ENCODE measurements around the gene VAMP7. TPM values are rescaled to one million over a fixed set of nuclear protein-coding genes. Genes with fewer than 3 reads are reported as not detected.
A peak's percentile ranks its signal among the peaks of the same experiment; 100 is the strongest.
"Not testable (repeated sequence)": the region's sequence is repeated elsewhere in the genome, so short reads cannot be mapped to it uniquely, and the experiment has no call there.

Gene VAMP7
- total RNA-seq, 3 donors from 2014 or later: 31.9 to 32.2 (median 32.0) TPM

GRCh38 chrX:155953055-155953454 lies 71.9 kb downstream of the VAMP7 start:
- Mint-ChIP-seq H3K36me3 (ENCODE audit: insufficient read depth) (no peaks in the 10 kb centered on the region), H3K4me1 (ENCODE audit: low read depth) (no peaks in the 10 kb centered on the region), H3K4me3 (no peak overlapping the region), H3K9me3 (no peaks in the 10 kb centered on the region), H3K27me3 (ENCODE audit: low read depth) (peaks cover 2% of the 10 kb centered on the region)
- ATAC-seq (no peak), DNase-seq (no peak)

GRCh38 chrX:155954793-155955192 lies 73.6 kb downstream of the VAMP7 start:
- Mint-ChIP-seq H3K4me1 (ENCODE audit: low read depth) (no peaks in the 10 kb centered on the region), H3K9me3 (no peaks in the 10 kb centered on the region), H3K27me3 (ENCODE audit: low read depth) (peaks cover 2% of the 10 kb centered on the region), H3K4me3 (no peak overlapping the region), H3K36me3 (ENCODE audit: insufficient read depth) (no peaks in the 10 kb centered on the region)
- DNase-seq (no peak), ATAC-seq (no peak)

- ATAC-seq (no peak), DNase-seq (no peak)
- no peaks in the 10 kb centered on the region for H3K9me3 Mint-ChIP-seq
- H3K4me3 Mint-ChIP-seq: no peak overlapping the region
- H3K4me1 Mint-ChIP-seq (ENCODE audit: low read depth): no peaks in the 10 kb centered on the region
- H3K36me3 Mint-ChIP-seq (ENCODE audit: insufficient read depth): no peaks in the 10 kb centered on the region
- H3K27me3 Mint-ChIP-seq (ENCODE audit: low read depth): peaks cover 2% of the 10 kb centered on the region
These were observed 75.0 kb downstream of the VAMP7 start for GRCh38 chrX:155956099-155956498.

GRCh38 chrX:155956649-155957048 lies 75.5 kb downstream of the VAMP7 start:
- DNase-seq: no peak
- H3K27me3 Mint-ChIP-seq (ENCODE audit: low read depth): peaks cover 2% of the 10 kb centered on the region
- no peak for ATAC-seq
- no peak overlapping the region for H3K4me3 Mint-ChIP-seq
- no peaks in the 10 kb centered on the region for H3K4me1 Mint-ChIP-seq (ENCODE audit: low read depth)
- H3K9me3 Mint-ChIP-seq: no peaks in the 10 kb centered on the region
- no peaks in the 10 kb centered on the region for H3K36me3 Mint-ChIP-seq (ENCODE audit: insufficient read depth)

GRCh38 chrX:155957843-155958242 lies 76.7 kb downstream of the VAMP7 start:
- Mint-ChIP-seq H3K36me3 (ENCODE audit: insufficient read depth) (no peaks in the 10 kb centered on the region), H3K9me3 (no peaks in the 10 kb centered on the region), H3K27me3 (ENCODE audit: low read depth) (peaks cover 2% of the 10 kb centered on the region), H3K4me3 (no peak overlapping the region), H3K4me1 (ENCODE audit: low read depth) (no peaks in the 10 kb centered on the region)
- ATAC-seq: no peak
- DNase-seq: no peak

- no peaks in the 10 kb centered on the region for H3K36me3 Mint-ChIP-seq (ENCODE audit: insufficient read depth)
- DNase-seq (no peak), ATAC-seq (no peak)
- peaks cover 6% of the 10 kb centered on the region for H3K9me3 Mint-ChIP-seq
- H3K27me3 Mint-ChIP-seq (ENCODE audit: low read depth): peaks cover 6% of the 10 kb centered on the region
- no peaks in the 10 kb centered on the region for H3K4me1 Mint-ChIP-seq (ENCODE audit: low read depth)
- H3K4me3 Mint-ChIP-seq: no peak overlapping the region
These were observed 78.0 kb downstream of the VAMP7 start for GRCh38 chrX:155959018-155959587.

- Mint-ChIP-seq H3K4me1 (ENCODE audit: low read depth) (no peaks in the 10 kb centered on the region), H3K36me3 (ENCODE audit: insufficient read depth) (no peaks in the 10 kb centered on the region), H3K27me3 (ENCODE audit: low read depth) (peaks cover 6% of the 10 kb centered on the region), H3K9me3 (peaks cover 16% of the 10 kb centered on the region), H3K4me3 (no peak overlapping the region)
- DNase-seq (no peak), ATAC-seq (no peak)
These were observed 81.8 kb downstream of the VAMP7 start for GRCh38 chrX:155962906-155963305.

- no peaks in the 10 kb centered on the region for H3K36me3 Mint-ChIP-seq (ENCODE audit: insufficient read depth)
- no peak for DNase-seq
- H3K4me1 Mint-ChIP-seq (ENCODE audit: low read depth): peaks cover 2% of the 10 kb centered on the region
- ATAC-seq: peak; percentile 51 to 52
- H3K4me3 Mint-ChIP-seq: no peak overlapping the region
- H3K9me3 Mint-ChIP-seq: peaks cover 28% of the 10 kb centered on the region
- H3K27me3 Mint-ChIP-seq (ENCODE audit: low read depth): peaks cover 11% of the 10 kb centered on the region
These were observed 85.7 kb downstream of the VAMP7 start for GRCh38 chrX:155966876-155967275.

GRCh38 chrX:155967653-155968325 lies 86.6 kb downstream of the VAMP7 start:
- Mint-ChIP-seq H3K4me3 (no peak overlapping the region), H3K4me1 (ENCODE audit: low read depth) (peaks cover 2% of the 10 kb centered on the region), H3K27me3 (ENCODE audit: low read depth) (peaks cover 11% of the 10 kb centered on the region), H3K9me3 (peaks cover 28% of the 10 kb centered on the region), H3K36me3 (ENCODE audit: insufficient read depth) (no peaks in the 10 kb centered on the region)
- ATAC-seq (no peak), DNase-seq (no peak)

GRCh38 chrX:155968326-155968661 lies 87.1 kb downstream of the VAMP7 start:
- H3K27me3 Mint-ChIP-seq (ENCODE audit: low read depth): peaks cover 11% of the 10 kb centered on the region
- H3K36me3 Mint-ChIP-seq (ENCODE audit: insufficient read depth): no peaks in the 10 kb centered on the region
- ATAC-seq (no peak), DNase-seq (no peak)
- H3K4me1 Mint-ChIP-seq (ENCODE audit: low read depth): peaks cover 2% of the 10 kb centered on the region
- H3K9me3 Mint-ChIP-seq: peaks cover 28% of the 10 kb centered on the region
- no peak overlapping the region for H3K4me3 Mint-ChIP-seq

GRCh38 chrX:155968791-155969190 lies 87.6 kb downstream of the VAMP7 start:
- Mint-ChIP-seq H3K4me1 (ENCODE audit: low read depth) (peaks cover 2% of the 10 kb centered on the region), H3K9me3 (peaks cover 25% of the 10 kb centered on the region)
- no peak for ATAC-seq

GRCh38 chrX:155971658-155972057 lies 90.5 kb downstream of the VAMP7 start:
- not testable (repeated sequence) for H3K27me3 Mint-ChIP-seq (ENCODE audit: low read depth); DNase-seq; ATAC-seq; H3K4me3 Mint-ChIP-seq; H3K4me1 Mint-ChIP-seq (ENCODE audit: low read depth); H3K36me3 Mint-ChIP-seq (ENCODE audit: insufficient read depth)
- peaks cover 15% of the 10 kb centered on the region for H3K9me3 Mint-ChIP-seq

More at GRCh38 chrX:155968791-155969190, 87.6 kb downstream of the VAMP7 start:
- Mint-ChIP-seq H3K4me3 (no peak overlapping the region), H3K27me3 (ENCODE audit: low read depth) (peaks cover 9% of the 10 kb centered on the region), H3K36me3 (ENCODE audit: insufficient read depth) (no peaks in the 10 kb centered on the region)
- DNase-seq: no peak

- peaks cover 12% of the 10 kb centered on the region for H3K9me3 Mint-ChIP-seq
- not testable (repeated sequence) for H3K36me3 Mint-ChIP-seq (ENCODE audit: insufficient read depth); H3K4me3 Mint-ChIP-seq; DNase-seq; H3K27me3 Mint-ChIP-seq (ENCODE audit: low read depth); ATAC-seq; H3K4me1 Mint-ChIP-seq (ENCODE audit: low read depth)
These were observed 91.1 kb downstream of the VAMP7 start for GRCh38 chrX:155972241-155972640.

GRCh38 chrX:155983326-155983725 lies 102.2 kb downstream of the VAMP7 start:
- Mint-ChIP-seq H3K36me3 (ENCODE audit: insufficient read depth) (no peaks in the 10 kb centered on the region), H3K4me1 (ENCODE audit: low read depth) (no peaks in the 10 kb centered on the region), H3K4me3 (no peak overlapping the region), H3K27me3 (ENCODE audit: low read depth) (no peaks in the 10 kb centered on the region), H3K9me3 (no peaks in the 10 kb centered on the region)
- no peak for ATAC-seq
- DNase-seq: no peak

- DNase-seq (no peak), ATAC-seq (no peak)
- Mint-ChIP-seq H3K27me3 (ENCODE audit: low read depth) (peaks cover 3% of the 10 kb centered on the region), H3K9me3 (no peaks in the 10 kb centered on the region), H3K4me1 (ENCODE audit: low read depth) (no peaks in the 10 kb centered on the region), H3K4me3 (no peak overlapping the region), H3K36me3 (ENCODE audit: insufficient read depth) (no peaks in the 10 kb centered on the region)
These were observed 104.1 kb downstream of the VAMP7 start for GRCh38 chrX:155985208-155985607.

All from activated T-cell treated with anti-CD3 and anti-CD28 coated beads, Interleukin-2, amount 50 U/mL, for 4 hours (primary cell).